DOHH2 (cell line): ENCODE data around the gene SRSF12.

Source experiments
- H3F3A ChIP-seq: fragments of 200-600 bp; sonication (generic), shearing (Covaris generic); 2 replicates; pipeline ENCODE4 v1.6.0; 2016; ENCODE audit warnings: antibody characterized with exemption, mild to moderate bottlenecking; ENCODE audit not compliant: control insufficient read depth, insufficient read depth
- H3K27ac ChIP-seq: fragments of 200-600 bp; sonication (generic); 2 replicates; pipeline ENCODE4 v1.5.1; 2014; ENCODE audit warnings: low read depth, mild to moderate bottlenecking, low read length, moderate library complexity
- H3K27me3 ChIP-seq: fragments of 200-600 bp; sonication (generic); 2 replicates; pipeline ENCODE4 v1.6.1; 2014; ENCODE audit warnings: mild to moderate bottlenecking, low read length, mixed read lengths; ENCODE audit not compliant: control insufficient read depth
- H3K36me3 ChIP-seq: fragments of 200-600 bp; sonication (generic); 2 replicates; pipeline ENCODE4 v1.6.1; 2014; ENCODE audit warnings: mild to moderate bottlenecking, low read length, moderate library complexity, mixed read lengths; ENCODE audit not compliant: control insufficient read depth
- H3K4me1 ChIP-seq: fragments of 200-600 bp; sonication (generic); 2 replicates; pipeline ENCODE4 v1.6.1; 2014; ENCODE audit warnings: mild to moderate bottlenecking, low read length, mixed read lengths; ENCODE audit not compliant: control insufficient read depth
- H3K4me2 ChIP-seq: fragments of 200-600 bp; sonication (generic); 2 replicates; pipeline ENCODE4 v1.6.0; 2014; ENCODE audit warnings: mild to moderate bottlenecking, low read length, moderate library complexity
- H3K4me3 ChIP-seq: fragments of 200-600 bp; sonication (generic); 2 replicates; pipeline ENCODE4 v1.5.1; 2014; ENCODE audit warnings: mild to moderate bottlenecking, low read length, mixed read lengths
- H3K79me2 ChIP-seq: fragments of 200-600 bp; sonication (generic); 2 replicates; pipeline ENCODE4 v1.6.1; 2014; ENCODE audit warnings: mild to moderate bottlenecking, low read length, mixed read lengths; ENCODE audit not compliant: control insufficient read depth
- H3K9me2 ChIP-seq: fragments of 200-600 bp; sonication (generic); replicated peaks from 2 replicates; pipeline ENCODE4 v1.6.1; 2014; ENCODE audit warnings: mild to moderate bottlenecking, low read length, mixed read lengths; ENCODE audit not compliant: control insufficient read depth
- H3K9me3 ChIP-seq: fragments of 200-600 bp; sonication (generic); 2 replicates; pipeline ENCODE4 v1.6.1; 2014; ENCODE audit warnings: antibody characterized with exemption, low read length, mixed read lengths; ENCODE audit not compliant: control insufficient read depth, insufficient read depth
- H4K20me1 ChIP-seq: fragments of 200-600 bp; sonication (generic); 2 replicates; pipeline ENCODE4 v1.6.0; 2014; ENCODE audit warnings: low read depth, mild to moderate bottlenecking, antibody characterized with exemption, low read length, moderate library complexity; ENCODE audit not compliant: control insufficient read depth, insufficient read depth
- CTCF ChIP-seq: fragments of 200-600 bp; sonication (generic); IDR thresholded peaks from one replicate; pipeline ENCODE4 v1.5.1; 2014; ENCODE audit warnings: antibody characterized with exemption, mild to moderate bottlenecking, low read depth, low read length; ENCODE audit not compliant: poor library complexity, severe bottlenecking
- EZH2phosphoT487 ChIP-seq: fragments of 200-600 bp; sonication (generic); IDR thresholded peaks from 2 replicates; pipeline ENCODE4 v1.6.1; 2017; ENCODE audit warnings: borderline replicate concordance, mild to moderate bottlenecking, antibody characterized with exemption, low read length, moderate library complexity, mixed read lengths

SRSF12 gene

GRCh38 chr6:89144354-89144906 lies 26.6 kb upstream of the SRSF12 start:
- Histone ChIP-seq H3K9me3 (no peaks in the 10 kb centered on the region), H3K79me2 (peaks cover 50% of the 10 kb centered on the region), H3K9me2 (no peaks in the 10 kb centered on the region), H3K27ac (peak overlapping the region; percentile 74), H3F3A (peaks cover 8% of the 10 kb centered on the region), H3K4me2 (peak overlapping the region; percentile 70), H4K20me1 (no peaks in the 10 kb centered on the region; the same call in 1 of the 2 replicates), H3K36me3 (peaks cover 20% of the 10 kb centered on the region), H3K4me3 (peak overlapping the region; percentile 96), H3K27me3 (no peaks in the 10 kb centered on the region), H3K4me1 (peaks cover 42% of the 10 kb centered on the region)
- TF ChIP-seq EZH2phosphoT487 = no peak
- TF ChIP-seq CTCF = no peak

GRCh38 chr6:89140347-89141156 lies 22.7 kb upstream of the SRSF12 start:
- H3K36me3 ChIP-seq = no peaks in the 10 kb centered on the region
- TF ChIP-seq EZH2phosphoT487 (no peak), CTCF (no peak)
- H3F3A ChIP-seq = peaks cover 6% of the 10 kb centered on the region
- H3K4me1 ChIP-seq = peaks cover 25% of the 10 kb centered on the region
- H4K20me1 ChIP-seq = no peaks in the 10 kb centered on the region
- no peaks in the 10 kb centered on the region for H3K9me2 ChIP-seq
- no peaks in the 10 kb centered on the region for H3K27me3 ChIP-seq
- H3K79me2 ChIP-seq = peaks cover 12% of the 10 kb centered on the region
- H3K27ac ChIP-seq = no peak overlapping the region
- H3K9me3 ChIP-seq = no peaks in the 10 kb centered on the region
- no peak overlapping the region for H3K4me2 ChIP-seq
- H3K4me3 ChIP-seq = no peak overlapping the region

GRCh38 chr6:89139509-89140346 lies 21.9 kb upstream of the SRSF12 start:
- no peaks in the 10 kb centered on the region for H4K20me1 ChIP-seq
- H3K4me2 ChIP-seq = no peak overlapping the region
- H3K27ac ChIP-seq = no peak overlapping the region
- no peaks in the 10 kb centered on the region for H3K9me2 ChIP-seq
- no peak for TF ChIP-seq EZH2phosphoT487
- no peak for TF ChIP-seq CTCF
- H3K9me3 ChIP-seq = no peaks in the 10 kb centered on the region
- H3K4me3 ChIP-seq = no peak overlapping the region
- H3K27me3 ChIP-seq = no peaks in the 10 kb centered on the region
- H3F3A ChIP-seq = no peaks in the 10 kb centered on the region
- H3K4me1 ChIP-seq = peaks cover 21% of the 10 kb centered on the region
- peaks cover 6% of the 10 kb centered on the region for H3K79me2 ChIP-seq
- H3K36me3 ChIP-seq = no peaks in the 10 kb centered on the region
